NCI-H146 (cell line): ENCODE data around the gene HNMT.
A peak's percentile ranks its signal among the peaks of the same experiment; 100 is the strongest.
"Not testable (repeated sequence)": the region's sequence is repeated elsewhere in the genome, so short reads cannot be mapped to it uniquely, and the experiment has no call there.

ENCODE experiments used
- DNase-seq: peaks from one replicate; lab custom pipeline; 2025; lab: John Stamatoyannopoulos, UW

Gene HNMT

DNA sequence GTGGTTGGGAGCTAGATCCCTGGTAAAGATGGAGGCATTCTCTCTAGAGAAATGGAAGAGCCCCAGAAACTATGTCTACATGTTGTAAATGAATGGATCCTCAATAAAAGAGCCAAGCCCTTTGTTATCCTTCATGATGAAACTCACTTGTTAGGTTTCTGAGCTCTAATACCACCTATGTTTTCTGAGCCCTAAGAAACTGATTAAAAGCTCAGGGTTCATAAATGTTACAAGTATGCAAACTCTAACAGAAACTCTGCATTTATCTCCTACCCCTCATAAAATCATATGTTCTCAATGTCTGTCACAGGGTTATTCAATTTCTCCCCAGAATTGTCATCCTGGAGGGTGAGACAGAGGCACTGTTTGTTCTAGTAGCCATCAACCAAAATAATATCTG lies 18.0 kb upstream of the HNMT start:
- no peak for DNase-seq

GRCh38 chr2:137947032-137947727 lies 17.1 kb upstream of the HNMT start:
- no peak for DNase-seq

DNA sequence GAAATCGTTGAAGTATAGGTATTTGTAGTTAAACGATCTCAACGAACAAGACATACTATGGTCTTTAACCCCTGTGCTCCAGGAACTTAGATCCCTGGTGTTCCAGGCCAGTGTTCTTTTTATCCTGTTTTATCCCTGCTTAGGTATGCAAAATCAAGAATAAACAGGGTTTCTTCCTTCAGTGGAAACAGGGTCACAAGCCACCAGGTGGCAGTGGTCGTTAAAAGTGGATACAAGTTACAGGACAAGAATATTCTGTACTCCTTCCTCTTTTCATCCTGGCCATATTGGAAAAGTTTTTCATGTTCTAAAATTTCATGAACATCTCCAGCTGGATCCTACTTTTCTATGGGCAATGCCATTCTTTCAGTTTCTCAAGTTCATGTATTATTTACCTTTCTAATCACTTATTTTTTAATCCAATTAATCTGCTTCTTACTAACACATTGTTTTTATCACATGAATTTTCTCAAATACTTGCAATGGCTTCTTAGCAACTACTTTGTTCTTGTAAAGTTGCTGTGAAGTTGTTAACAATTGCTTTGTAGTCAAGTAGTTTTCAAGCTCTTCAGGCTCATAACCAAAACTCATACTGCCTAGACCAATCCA lies 16.4 kb upstream of the HNMT start:
- peak; percentile 77 for DNase-seq

GRCh38 chr2:137948894-137949293 lies 15.4 kb upstream of the HNMT start:
- no peak for DNase-seq

DNA sequence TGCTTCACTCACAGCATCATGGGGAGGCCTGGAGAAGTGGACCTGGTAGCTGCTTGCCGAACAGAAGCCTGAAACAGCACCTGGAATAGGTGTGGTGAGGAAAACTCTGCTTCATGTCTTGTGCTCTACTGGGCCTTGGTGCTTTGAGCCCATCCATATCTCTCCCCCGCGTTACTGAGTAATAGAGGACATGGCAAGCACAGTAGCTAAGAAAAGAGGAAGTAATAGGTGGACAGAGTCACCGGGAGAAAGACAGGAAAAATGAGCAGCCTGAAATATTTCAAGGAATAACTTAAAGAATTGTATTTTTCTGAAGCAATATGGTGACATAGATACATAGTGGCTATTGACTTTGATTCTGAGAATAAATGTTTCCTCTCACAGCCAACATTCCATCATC lies 14.0 kb upstream of the HNMT start:
- DNase-seq: no peak

GRCh38 chr2:137951586-137951985 lies 12.7 kb upstream of the HNMT start:
- no peak for DNase-seq

- no peak for DNase-seq
These were observed 11.6 kb upstream of the HNMT start for GRCh38 chr2:137952586-137953129.

DNA sequence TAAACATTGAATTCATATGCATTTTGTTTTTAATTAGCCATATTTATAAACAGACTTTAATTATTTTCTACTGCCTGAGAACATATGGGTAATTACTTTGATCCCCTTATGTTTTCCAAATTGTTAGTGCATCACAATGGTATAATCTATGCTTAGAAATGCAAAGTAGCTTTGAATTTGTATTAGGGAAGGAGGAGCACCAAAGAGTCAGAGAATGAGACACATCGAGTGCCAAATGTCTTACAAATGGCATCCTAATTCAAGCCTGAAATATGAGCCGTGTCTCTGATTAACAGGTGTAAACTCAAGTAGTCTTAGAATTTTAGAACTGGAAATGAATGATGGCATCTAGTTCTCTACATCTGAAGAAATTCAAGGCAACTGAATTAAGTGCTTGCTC lies 8.7 kb upstream of the HNMT start:
- no peak for DNase-seq

DNA sequence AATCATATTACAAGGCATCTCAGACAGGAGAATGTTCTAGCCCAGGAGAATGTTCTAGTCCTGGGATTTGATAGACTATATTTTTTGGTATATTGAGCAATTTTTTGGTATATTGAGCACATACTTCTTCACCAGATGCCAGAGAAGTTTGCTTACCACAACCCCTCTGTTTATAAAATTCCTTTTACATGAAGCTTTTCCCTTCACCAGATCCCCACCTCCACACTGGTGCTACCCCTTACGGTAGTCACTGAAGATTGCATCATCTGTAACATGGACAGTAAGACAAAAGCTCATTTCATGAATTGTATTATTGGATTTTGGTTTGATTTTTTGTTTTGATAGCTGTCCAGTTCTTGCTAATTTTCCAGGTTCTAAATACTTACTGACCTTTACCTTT lies 7.2 kb upstream of the HNMT start:
- DNase-seq: no peak

- no peak for DNase-seq
These were observed 5.1 kb upstream of the HNMT start for GRCh38 chr2:137959166-137959565.

DNA sequence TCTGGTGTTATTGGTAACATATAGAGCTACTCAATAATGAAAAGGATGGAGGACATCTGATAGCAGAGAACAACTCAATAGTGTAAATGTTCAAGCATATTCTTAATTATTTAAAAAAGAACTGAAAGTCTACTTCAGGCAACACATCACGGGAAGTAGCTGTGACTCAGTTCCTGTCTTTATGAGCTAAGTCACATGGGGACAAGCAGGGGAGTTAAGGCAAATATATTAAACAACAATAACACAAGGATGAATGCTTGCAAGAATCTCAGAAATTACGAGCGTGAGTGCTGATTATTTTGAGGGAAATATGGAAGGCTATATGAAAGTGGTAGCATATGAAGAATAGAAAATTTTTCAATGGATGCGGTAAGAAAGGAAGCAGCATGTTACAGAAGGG lies 4.0 kb upstream of the HNMT start:
- no peak for DNase-seq

DNA sequence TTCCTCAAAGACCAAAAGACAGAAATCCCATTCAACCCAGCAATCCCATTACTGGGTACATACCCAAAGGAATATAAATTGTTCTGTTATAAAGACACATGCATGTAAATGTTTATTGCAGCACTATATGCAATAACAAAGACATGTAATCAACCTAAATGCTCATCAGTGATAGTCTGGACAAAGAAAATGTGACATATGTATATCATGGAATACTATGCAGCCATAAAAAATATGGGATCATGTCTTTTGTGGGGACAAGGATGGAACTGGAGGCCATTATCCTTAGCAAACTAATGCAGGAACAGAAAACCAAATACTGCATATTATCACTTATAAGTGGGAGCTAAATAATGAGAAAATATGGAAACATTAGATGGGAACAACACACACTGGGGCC lies 2.7 kb upstream of the HNMT start:
- DNase-seq: no peak

GRCh38 chr2:137963535-137964065 lies 673 bp upstream of the HNMT start:
- DNase-seq: no peak

DNA sequence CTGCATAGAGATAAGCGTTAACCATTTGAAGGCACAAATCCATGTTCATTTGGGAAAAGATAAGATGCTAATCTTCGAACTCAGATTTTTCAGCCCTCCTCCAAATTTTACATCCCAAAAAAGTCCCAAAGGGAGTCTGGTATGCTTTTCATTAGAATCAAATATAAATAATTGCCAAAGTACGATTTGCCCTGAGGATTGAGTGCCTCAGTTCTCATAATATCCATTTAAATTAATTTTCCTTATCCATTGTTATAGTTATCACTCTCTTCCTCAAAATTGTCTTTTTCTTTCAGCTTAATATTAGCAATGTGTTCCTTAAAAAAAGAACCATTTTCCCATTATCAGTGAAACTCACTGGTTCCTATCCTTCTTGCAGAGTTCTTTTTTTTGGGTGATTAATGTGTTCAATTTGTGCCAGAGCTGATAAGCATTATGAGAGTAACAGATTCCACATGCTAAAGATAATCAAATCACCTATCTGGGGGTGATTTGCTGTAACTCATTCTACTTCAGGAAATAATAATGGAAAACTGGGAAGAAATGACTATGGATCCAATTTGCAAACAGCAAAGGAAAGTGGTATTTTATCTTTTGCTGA lies 686 bp downstream of the HNMT start:
- DNase-seq: no peak

GRCh38 chr2:137966043-137966442 lies 1.8 kb downstream of the HNMT start:
- DNase-seq: no peak

GRCh38 chr2:137967042-137967441 lies 2.8 kb downstream of the HNMT start:
- DNase-seq: no peak

- DNase-seq: no peak
These were observed 4.5 kb downstream of the HNMT start for GRCh38 chr2:137968477-137969417.

- no peak for DNase-seq
These were observed 5.1 kb downstream of the HNMT start for GRCh38 chr2:137969418-137969765.

GRCh38 chr2:137969876-137970275 lies 5.6 kb downstream of the HNMT start:
- no peak for DNase-seq

DNA sequence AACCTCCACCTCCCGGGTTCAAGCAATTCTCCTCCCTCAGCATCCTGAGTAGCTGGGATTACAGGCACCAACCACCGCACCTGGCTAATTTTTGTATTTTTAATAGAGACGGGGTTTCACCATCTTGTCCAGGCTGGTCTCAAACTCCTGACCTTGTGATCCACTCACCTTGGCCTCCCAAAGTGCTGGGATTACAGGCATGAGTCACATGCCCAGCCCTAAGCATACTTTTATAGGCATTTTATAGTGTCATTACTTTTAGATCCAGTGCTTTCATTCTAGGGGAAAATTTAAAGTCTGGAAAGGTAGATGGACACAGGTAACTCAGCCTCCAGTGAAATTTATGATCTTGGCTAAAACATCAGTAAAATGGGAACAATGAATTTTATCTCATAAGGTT lies 7.0 kb downstream of the HNMT start:
- not testable (repeated sequence) for DNase-seq

DNA sequence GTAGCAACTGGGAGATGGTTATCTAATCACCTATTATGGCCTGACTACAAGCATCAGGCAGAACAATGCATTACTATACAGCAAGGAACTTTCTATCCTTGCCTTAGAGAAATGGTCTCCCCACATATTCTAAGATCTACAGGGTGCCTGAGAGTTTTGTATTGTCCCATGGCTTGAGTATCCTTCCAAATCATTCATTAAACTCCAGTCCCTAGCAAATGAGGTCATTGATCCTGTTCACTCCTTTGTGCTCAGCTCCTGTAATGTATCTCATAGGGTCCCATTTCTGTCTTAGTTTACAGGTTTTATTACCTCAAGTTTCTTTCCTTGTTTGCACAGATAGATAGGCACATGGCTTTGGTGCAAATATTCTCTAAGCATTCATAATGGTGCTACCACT lies 9.0 kb downstream of the HNMT start:
- DNase-seq: no peak
